HepG2 (cell line): Measurements from ENCODE around the gene ABCB8.

Experiments
- NONO ChIP-seq, 2 experiments: fragments of 450-650 bp in 1 of 2; sonication (generic) in 1 of 2; formaldehyde crosslinking in 1 of 2; IDR thresholded peaks in 1 of 2; conservative IDR thresholded peaks in 1 of 2; 2 replicates each; pipeline versions ENCODE4 v1.6.1 to v1.8.0; 2017 to 2022; ENCODE audit warnings: mild to moderate bottlenecking in 1 of 2, missing genetic modification reagents in 1 of 2, moderate library complexity in 1 of 2
- USF2 ChIP-seq, 2 experiments: sonication (generic) in 1 of 2; formaldehyde crosslinking in 1 of 2; IDR thresholded peaks; 2 replicates each; pipeline versions ENCODE4 v1.5.1 to v1.6.1; 2011 to 2020; ENCODE audit warnings: borderline replicate concordance in 1 of 2, low read depth in 1 of 2, low read length in 1 of 2, mild to moderate bottlenecking in 1 of 2, missing genetic modification reagents in 1 of 2, moderate library complexity in 1 of 2
- TF ChIP-seq, protein P1 (sequence below): sonication (generic); formaldehyde crosslinking; IDR thresholded peaks from 2 replicates; pipeline ENCODE4 v1.5.0; 2020; ENCODE audit warnings: mild to moderate bottlenecking, missing genetic modification reagents, moderate library complexity

DNA sequence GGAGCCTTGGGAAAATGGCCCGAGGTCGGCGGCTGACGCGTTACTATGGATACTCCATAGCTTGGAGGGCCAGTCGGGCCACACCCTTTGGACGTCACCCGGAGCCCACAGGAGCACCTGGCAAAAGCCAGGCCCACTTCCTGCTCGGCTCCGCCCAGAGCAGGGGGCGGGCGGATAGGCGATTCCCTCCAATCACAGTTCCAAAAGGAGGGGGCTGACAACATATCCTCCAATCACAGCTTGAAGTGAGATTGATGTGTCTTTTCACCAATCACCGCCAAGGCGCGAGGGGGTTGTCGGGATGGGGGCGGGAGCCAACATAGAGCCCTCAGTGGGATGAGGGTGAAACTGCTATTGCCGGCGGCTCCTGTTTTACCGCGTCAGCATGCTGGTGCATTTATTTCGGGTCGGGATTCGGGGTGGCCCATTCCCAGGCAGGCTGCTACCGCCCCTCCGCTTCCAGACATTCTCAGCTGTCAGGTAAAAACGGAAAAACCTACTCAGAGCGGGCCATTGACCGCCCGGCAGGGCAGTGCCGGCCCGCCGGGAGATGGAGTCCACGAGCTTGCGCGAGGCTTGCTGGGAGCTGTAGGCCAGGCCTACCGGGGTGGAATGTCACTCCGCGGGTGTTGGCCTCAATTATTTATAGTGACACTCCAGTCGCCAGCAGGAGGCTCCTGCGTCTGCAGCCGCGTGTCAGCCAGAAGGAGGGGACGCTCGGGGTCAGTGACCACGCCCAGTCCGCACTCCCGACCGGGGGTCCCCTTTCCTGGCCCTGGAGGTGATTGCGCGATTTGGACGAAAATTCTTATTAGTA lies at the start of gene ABCB8:
- no peak for TF ChIP-seq NONO (IDR thresholded peaks at IDR 0.05)
- TF ChIP-seq NONO (CRISPR knock-in tag; conservative IDR thresholded peaks at IDR 0.05): no peak; the same call in 1 of the 2 replicates
- no peak for TF ChIP-seq USF2 (IDR thresholded peaks at IDR 0.05; ENCODE audit: low read depth, low read length)
- no peak; the same call in 1 of the 2 replicates for TF ChIP-seq USF2 (CRISPR knock-in tag; IDR thresholded peaks at IDR 0.05; ENCODE audit: borderline replicate concordance)
- TF ChIP-seq, protein P1, sequence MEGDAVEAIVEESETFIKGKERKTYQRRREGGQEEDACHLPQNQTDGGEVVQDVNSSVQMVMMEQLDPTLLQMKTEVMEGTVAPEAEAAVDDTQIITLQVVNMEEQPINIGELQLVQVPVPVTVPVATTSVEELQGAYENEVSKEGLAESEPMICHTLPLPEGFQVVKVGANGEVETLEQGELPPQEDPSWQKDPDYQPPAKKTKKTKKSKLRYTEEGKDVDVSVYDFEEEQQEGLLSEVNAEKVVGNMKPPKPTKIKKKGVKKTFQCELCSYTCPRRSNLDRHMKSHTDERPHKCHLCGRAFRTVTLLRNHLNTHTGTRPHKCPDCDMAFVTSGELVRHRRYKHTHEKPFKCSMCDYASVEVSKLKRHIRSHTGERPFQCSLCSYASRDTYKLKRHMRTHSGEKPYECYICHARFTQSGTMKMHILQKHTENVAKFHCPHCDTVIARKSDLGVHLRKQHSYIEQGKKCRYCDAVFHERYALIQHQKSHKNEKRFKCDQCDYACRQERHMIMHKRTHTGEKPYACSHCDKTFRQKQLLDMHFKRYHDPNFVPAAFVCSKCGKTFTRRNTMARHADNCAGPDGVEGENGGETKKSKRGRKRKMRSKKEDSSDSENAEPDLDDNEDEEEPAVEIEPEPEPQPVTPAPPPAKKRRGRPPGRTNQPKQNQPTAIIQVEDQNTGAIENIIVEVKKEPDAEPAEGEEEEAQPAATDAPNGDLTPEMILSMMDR: peak; percentile 85
